Smooth muscle cell (in vitro differentiated cells): ENCODE results near the gene MGMT. TPM values are rescaled to one million over a fixed set of nuclear protein-coding genes. Genes with fewer than 3 reads are reported as not detected.

ENCODE experiments used
- DNase-seq: peaks from one replicate; lab custom pipeline; 2025; ENCODE audit not compliant: unreplicated experiment; lab: John Stamatoyannopoulos, UW
- H2AFZ ChIP-seq: fragments of 200-600 bp; sonication (generic); 2 replicates; pipeline ENCODE4 v1.6.0; 2016; ENCODE audit warnings: antibody characterized with exemption, low read depth, mild to moderate bottlenecking
- H3F3A ChIP-seq: fragments of 200-600 bp; sonication (generic); 2 replicates; pipeline ENCODE4 v1.6.0; 2017; ENCODE audit warnings: antibody characterized with exemption, low read depth
- H3K27ac ChIP-seq: fragments of 200-600 bp; sonication (generic); 2 replicates; pipeline ENCODE4 v1.5.1; 2016; ENCODE audit warnings: low read depth, mild to moderate bottlenecking
- H3K27me3 ChIP-seq: fragments of 200-600 bp; sonication (generic); 2 replicates; pipeline ENCODE4 v1.6.1; 2016; ENCODE audit warnings: low read depth, mild to moderate bottlenecking
- H3K36me3 ChIP-seq: fragments of 200-600 bp; sonication (generic); 2 replicates; pipeline ENCODE4 v1.5.1; 2016; ENCODE audit warnings: low read depth
- H3K4me1 ChIP-seq: fragments of 200-600 bp; sonication (generic); 2 replicates; pipeline ENCODE4 v1.5.1; 2016; ENCODE audit warnings: low read depth
- H3K4me2 ChIP-seq: fragments of 200-600 bp; sonication (generic); 2 replicates; pipeline ENCODE4 v1.6.0; 2016; ENCODE audit warnings: mild to moderate bottlenecking
- H3K4me3 ChIP-seq: fragments of 200-600 bp; sonication (generic); 2 replicates; pipeline ENCODE4 v1.5.1; 2016; ENCODE audit warnings: mild to moderate bottlenecking
- H3K79me2 ChIP-seq: fragments of 200-600 bp; sonication (generic); 2 replicates; pipeline ENCODE4 v1.6.0; 2016; ENCODE audit warnings: low read depth, mild to moderate bottlenecking
- H3K9ac ChIP-seq: fragments of 200-600 bp; sonication (generic); 2 replicates; pipeline ENCODE4 v1.6.0; 2016; ENCODE audit warnings: low read depth
- H3K9me3 ChIP-seq: fragments of 200-600 bp; sonication (generic); replicated peaks from 2 replicates; pipeline ENCODE4 v1.5.1; 2016; ENCODE audit warnings: low read depth
- H4K20me1 ChIP-seq: fragments of 200-600 bp; sonication (generic); 2 replicates; pipeline ENCODE4 v1.6.0; 2016; ENCODE audit warnings: low read depth
- WGBS: methylation state at CpG from one replicate; pipeline ENCODE4 v1.1.7; 2016; ENCODE audit warnings: low lambda C conversion rate; 5-methylcytosine and 5-hydroxymethylcytosine counted together
- polyA plus RNA-seq: library from polyadenylated mRNA; unstranded; fragments of >200 nt; fragmentation: Nextera tagmentation; extraction: Ambion mirVana; gene quantifications from 2 replicates; pipeline ENCODE4 v1.2.1, GENCODE V29; 2016
- total RNA-seq: library from RNA; depleted of rRNA; stranded (reverse); fragments of >200 nt; gene quantifications from 2 replicates; pipeline ENCODE4 v1.2.3, GENCODE V29; 2014
- TF ChIP-seq, protein P1 (sequence below): fragments of 200-600 bp; sonication (generic); IDR thresholded peaks from 2 replicates; pipeline ENCODE4 v1.5.1; 2017; ENCODE audit warnings: borderline replicate concordance, mild to moderate bottlenecking, antibody characterized with exemption; ENCODE audit not compliant: insufficient read depth, poor library complexity, severe bottlenecking

The MGMT gene
- total and polyA plus RNA-seq, 2 experiments from 2014 or later = 21.0 to 33.0 TPM

DNA sequence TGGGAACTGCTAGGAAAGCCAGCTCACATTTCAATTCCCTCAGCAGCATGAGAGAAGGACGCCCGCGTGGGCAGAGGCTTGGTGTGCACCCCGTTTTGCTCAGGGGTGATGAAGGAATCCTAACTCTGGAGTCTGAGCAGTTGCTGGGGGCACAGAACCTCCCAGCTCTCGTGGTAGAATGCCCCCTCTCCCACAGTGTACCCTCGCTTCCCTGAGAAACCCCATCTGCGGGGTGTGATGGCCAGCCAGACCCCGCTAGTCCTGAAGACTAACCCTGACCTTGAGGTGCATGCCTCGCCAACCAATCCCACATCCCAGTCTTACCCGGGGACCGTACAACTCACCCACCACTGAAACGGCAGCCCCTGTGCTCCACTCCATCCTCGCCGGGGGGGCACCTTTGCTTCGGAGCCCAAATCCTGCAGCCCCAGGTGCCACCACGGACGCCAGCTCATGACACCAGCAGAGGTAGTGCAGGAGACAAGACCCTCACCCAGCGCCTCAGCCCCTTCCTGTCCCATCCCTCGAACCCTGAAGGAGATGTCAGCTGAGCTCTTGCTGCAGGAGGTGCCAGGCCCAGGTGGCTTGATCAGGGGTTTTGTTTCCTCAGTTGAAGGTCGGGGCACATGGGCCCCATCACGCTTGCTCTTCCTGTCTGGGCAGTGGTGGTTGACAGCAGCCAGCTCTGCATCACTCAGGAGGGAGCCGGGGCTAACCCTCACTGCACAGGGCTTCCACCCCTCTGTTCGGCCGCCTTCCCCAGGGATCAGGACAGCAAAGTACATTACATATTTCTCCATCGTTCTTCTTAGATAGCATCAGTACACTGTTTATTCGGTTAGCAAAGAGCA is 236.5 kb downstream of the MGMT start:
- TF ChIP-seq, protein P1, sequence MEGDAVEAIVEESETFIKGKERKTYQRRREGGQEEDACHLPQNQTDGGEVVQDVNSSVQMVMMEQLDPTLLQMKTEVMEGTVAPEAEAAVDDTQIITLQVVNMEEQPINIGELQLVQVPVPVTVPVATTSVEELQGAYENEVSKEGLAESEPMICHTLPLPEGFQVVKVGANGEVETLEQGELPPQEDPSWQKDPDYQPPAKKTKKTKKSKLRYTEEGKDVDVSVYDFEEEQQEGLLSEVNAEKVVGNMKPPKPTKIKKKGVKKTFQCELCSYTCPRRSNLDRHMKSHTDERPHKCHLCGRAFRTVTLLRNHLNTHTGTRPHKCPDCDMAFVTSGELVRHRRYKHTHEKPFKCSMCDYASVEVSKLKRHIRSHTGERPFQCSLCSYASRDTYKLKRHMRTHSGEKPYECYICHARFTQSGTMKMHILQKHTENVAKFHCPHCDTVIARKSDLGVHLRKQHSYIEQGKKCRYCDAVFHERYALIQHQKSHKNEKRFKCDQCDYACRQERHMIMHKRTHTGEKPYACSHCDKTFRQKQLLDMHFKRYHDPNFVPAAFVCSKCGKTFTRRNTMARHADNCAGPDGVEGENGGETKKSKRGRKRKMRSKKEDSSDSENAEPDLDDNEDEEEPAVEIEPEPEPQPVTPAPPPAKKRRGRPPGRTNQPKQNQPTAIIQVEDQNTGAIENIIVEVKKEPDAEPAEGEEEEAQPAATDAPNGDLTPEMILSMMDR = no peak
- Histone ChIP-seq H3K36me3 (no peaks in the 10 kb centered on the region), H3K9me3 (no peaks in the 10 kb centered on the region), H3K9ac (no peak overlapping the region), H3K79me2 (no peaks in the 10 kb centered on the region), H3F3A (no peaks in the 10 kb centered on the region), H3K4me3 (no peak overlapping the region), H2AFZ (no peak overlapping the region), H3K4me1 (no peaks in the 10 kb centered on the region), H3K27me3 (no peaks in the 10 kb centered on the region), H3K27ac (no peak overlapping the region), H4K20me1 (peaks cover 3% of the 10 kb centered on the region), H3K4me2 (no peak overlapping the region)
- 93% methylated on average over 26 of the region's 26 CpGs for WGBS
- no peak for DNase-seq

DNA sequence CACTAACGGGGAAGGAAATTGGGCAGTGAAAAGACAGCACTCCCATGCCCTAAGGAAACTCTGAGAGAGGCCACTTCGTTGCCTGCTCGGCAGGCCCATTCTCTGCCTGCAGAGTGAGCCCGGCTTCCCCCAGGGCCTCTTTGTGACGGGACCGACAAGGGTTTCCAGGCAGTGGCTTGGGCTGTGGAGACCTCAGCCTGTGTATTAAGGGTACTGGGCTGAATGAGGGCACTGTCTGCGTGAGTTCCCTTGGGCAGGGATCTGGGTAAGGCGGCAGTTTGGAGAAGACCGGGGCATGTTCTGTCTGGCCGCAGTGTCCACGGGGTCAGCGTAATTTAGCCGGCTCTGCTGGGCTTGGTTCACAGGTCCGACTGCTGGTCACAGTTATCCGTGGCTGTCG is 237.2 kb downstream of the MGMT start:
- H4K20me1 ChIP-seq = peaks cover 3% of the 10 kb centered on the region
- no peak overlapping the region for H3K9ac ChIP-seq
- H3K4me3 ChIP-seq = no peak overlapping the region
- H3K9me3 ChIP-seq = no peaks in the 10 kb centered on the region
- no peak for DNase-seq
- no peaks in the 10 kb centered on the region for H3K79me2 ChIP-seq
- WGBS = 88% methylated on average over 16 of the region's 16 CpGs
- H3K36me3 ChIP-seq = no peaks in the 10 kb centered on the region
- H3K27ac ChIP-seq = no peak overlapping the region
- no peaks in the 10 kb centered on the region for H3K4me1 ChIP-seq
- H2AFZ ChIP-seq = no peak overlapping the region
- no peaks in the 10 kb centered on the region for H3F3A ChIP-seq
- H3K4me2 ChIP-seq = no peak overlapping the region
- TF ChIP-seq, protein P1 = no peak
- H3K27me3 ChIP-seq = no peaks in the 10 kb centered on the region

GRCh38 chr10:129704786-129705525 is 237.9 kb downstream of the MGMT start:
- Histone ChIP-seq H3K9me3 (no peaks in the 10 kb centered on the region), H3K27me3 (no peaks in the 10 kb centered on the region), H3K79me2 (no peaks in the 10 kb centered on the region), H4K20me1 (peaks cover 3% of the 10 kb centered on the region), H3K4me1 (no peaks in the 10 kb centered on the region), H3K27ac (peak overlapping the region; percentile 39), H3K4me3 (no peak overlapping the region), H2AFZ (no peak overlapping the region), H3F3A (no peaks in the 10 kb centered on the region), H3K9ac (no peak overlapping the region), H3K4me2 (peak overlapping the region; percentile 75), H3K36me3 (no peaks in the 10 kb centered on the region)
- no peak for DNase-seq
- TF ChIP-seq, protein P1 = no peak
- WGBS = 69% methylated on average over 25 of the region's 25 CpGs
